A549 (cell line): ENCODE results near the gene MAN1A2. TPM values are rescaled to one million over a fixed set of nuclear protein-coding genes. Genes with fewer than 3 reads are reported as not detected.

Experiments
- ATAC-seq, 2 experiments: fragments of 200-7000 bp in 1 of 2; fragments of >200 bp in 1 of 2; cut with Nextera tagmentation in 1 of 2; cut with Tn5 transposase in 1 of 2; 3 replicates each; pipeline versions ENCODE4 v1.8.0 to v1.9.1; 2018 to 2020; ENCODE audit warnings: mild to moderate bottlenecking in 1 of 2, moderate library complexity in 1 of 2
- CTCF ChIA-PET: fragments of 300-600 bp; sonication (Branson Sonifier 250); formaldehyde crosslinking; extraction: SDS; loops from one replicate; lab custom pipeline; 2021; ENCODE audit warnings: antibody characterized with exemption, inconsistent platforms; lab: Yijun Ruan, JAX
- POLR2A ChIA-PET: fragments of 350-600 bp; formaldehyde crosslinking; extraction: SDS; loops from one replicate; lab custom pipeline; 2021; ENCODE audit warnings: antibody characterized with exemption, inconsistent platforms; lab: Yijun Ruan, JAX
- DNase-seq, 2 experiments: peaks; one replicate each; pipeline versions ENCODE4 v3.0.0 to v3.0.0-alpha.2; 2011 to 2016; ENCODE audit warnings: low read depth in 1 of 2, low spot score in 1 of 2
- FAIRE-seq: peaks from 2 replicates; lab custom pipeline; 2011; peaks lifted over from hg19 to GRCh38; lab: Jason Lieb, UNC
- H3K27ac ChIP-seq, 2 experiments: fragments of >200 bp; sonication (Bioruptor Twin); formaldehyde crosslinking; 3 replicates each; pipeline ENCODE4 v1.5.1; 2016 to 2017
- H3K4me1 ChIP-seq: fragments of >200 bp; sonication (Bioruptor Twin); formaldehyde crosslinking; 3 replicates; pipeline ENCODE4 v1.6.1; 2016
- H3K4me2 ChIP-seq: fragments of >200 bp; sonication (Bioruptor Twin); formaldehyde crosslinking; 3 replicates; pipeline ENCODE4 v1.6.1; 2016
- H3K4me3 ChIP-seq: fragments of >200 bp; sonication (Bioruptor Twin); formaldehyde crosslinking; 3 replicates; pipeline ENCODE4 v1.5.1; 2016
- H3K9me3 ChIP-seq: fragments of >200 bp; sonication (Bioruptor Twin); formaldehyde crosslinking; 3 replicates; pipeline ENCODE4 v1.6.1; 2016
- CBX2 ChIP-seq: fragments of 200-600 bp; sonication (generic); IDR thresholded peaks from 2 replicates; pipeline ENCODE4 v1.6.1; 2016; ENCODE audit warnings: low read depth, mild to moderate bottlenecking, borderline replicate concordance
- CHD2 ChIP-seq: fragments of 150-350 bp; IDR thresholded peaks from 2 replicates; pipeline ENCODE4 v1.6.1; 2014; ENCODE audit warnings: low read length; ENCODE audit not compliant: partially characterized antibody
- CHD4 ChIP-seq: fragments of 200-600 bp; sonication (generic); IDR thresholded peaks from 2 replicates; pipeline ENCODE4 v1.6.1; 2016; ENCODE audit warnings: antibody characterized with exemption, mild to moderate bottlenecking, borderline replicate concordance
- EHF ChIP-seq: fragments of 250-450 bp; sonication (Bioruptor Pico); IDR thresholded peaks from 2 replicates; pipeline ENCODE4 v1.5.0; 2020; ENCODE audit warnings: mild to moderate bottlenecking
- ESRRA ChIP-seq: fragments of 150-350 bp; IDR thresholded peaks from 2 replicates; pipeline ENCODE4 v1.6.1; 2014; ENCODE audit warnings: mild to moderate bottlenecking, low read length, borderline replicate concordance
- FOSB ChIP-seq: fragments of 250-450 bp; sonication (Bioruptor Pico); IDR thresholded peaks from 2 replicates; pipeline ENCODE4 v1.5.0; 2020; ENCODE audit warnings: mild to moderate bottlenecking, moderate library complexity
- FOSL2 ChIP-seq, 2 experiments: fragments of 450-650 bp in 1 of 2; fragments of >200 bp in 1 of 2; sonication (Bioruptor Twin) in 1 of 2; formaldehyde crosslinking; IDR thresholded peaks; 2 replicates each; pipeline versions ENCODE4 v1.5.0 to v1.6.1; 2016 to 2020; ENCODE audit warnings: mild to moderate bottlenecking in 1 of 2, moderate library complexity in 1 of 2
- FOXS1 ChIP-seq: fragments of 250-450 bp; sonication (Bioruptor Pico); IDR thresholded peaks from 2 replicates; pipeline ENCODE4 v1.5.0; 2020; ENCODE audit warnings: mild to moderate bottlenecking, moderate library complexity
- HEYL ChIP-seq: fragments of 250-450 bp; sonication (Bioruptor Pico); IDR thresholded peaks from 2 replicates; pipeline ENCODE4 v1.8.0; 2021; ENCODE audit warnings: mild to moderate bottlenecking, moderate library complexity
- HOXA7 ChIP-seq: fragments of 250-450 bp; sonication (Bioruptor Pico); IDR thresholded peaks from 2 replicates; pipeline ENCODE4 v1.5.0; 2020; ENCODE audit warnings: mild to moderate bottlenecking, moderate library complexity
- HOXB13 ChIP-seq: fragments of 250-450 bp; sonication (Bioruptor Pico); IDR thresholded peaks from 2 replicates; pipeline ENCODE4 v1.5.0; 2020; ENCODE audit warnings: low read depth, mild to moderate bottlenecking, moderate library complexity
- HOXB5 ChIP-seq: fragments of 250-450 bp; sonication (Bioruptor Pico); IDR thresholded peaks from 2 replicates; pipeline ENCODE4 v1.5.0; 2020; ENCODE audit warnings: mild to moderate bottlenecking, moderate library complexity
- MAFK ChIP-seq: fragments of 450-650 bp; IDR thresholded peaks from 2 replicates; pipeline ENCODE4 v1.6.1; 2014; ENCODE audit not compliant: partially characterized antibody
- MAZ ChIP-seq: fragments of 150-350 bp; IDR thresholded peaks from 2 replicates; pipeline ENCODE4 v1.6.1; 2014; ENCODE audit warnings: antibody characterized with exemption, low read depth, low read length, borderline replicate concordance
- NPAS2 ChIP-seq: fragments of 250-450 bp; sonication (Bioruptor Pico); IDR thresholded peaks from 2 replicates; pipeline ENCODE4 v1.8.0; 2022; ENCODE audit warnings: mild to moderate bottlenecking, moderate library complexity, borderline replicate concordance
- NR3C1 ChIP-seq: fragments of >200 bp; sonication (Bioruptor Twin); formaldehyde crosslinking; IDR thresholded peaks from 3 replicates; pipeline ENCODE4 v1.6.1; 2017
- PHF8 ChIP-seq: fragments of 200-600 bp; sonication (generic); IDR thresholded peaks from 2 replicates; pipeline ENCODE4 v1.6.1; 2016; ENCODE audit warnings: low read depth, mild to moderate bottlenecking, antibody characterized with exemption, moderate library complexity, borderline replicate concordance
- POLR2A ChIP-seq: IDR thresholded peaks from 2 replicates; pipeline ENCODE4 v1.6.1; 2012; ENCODE audit warnings: mild to moderate bottlenecking, low read length
- POLR2AphosphoS2 ChIP-seq: conservative IDR thresholded peaks from 2 replicates; pipeline ENCODE4 v1.6.1; 2012; ENCODE audit warnings: low read length, improper control_type of control experiment, inconsistent platforms
- RAD21 ChIP-seq, 2 experiments: fragments of >200 bp in 1 of 2; sonication (Bioruptor Twin) in 1 of 2; formaldehyde crosslinking in 1 of 2; IDR thresholded peaks in 1 of 2; conservative IDR thresholded peaks in 1 of 2; 2 replicates in 1 of 2; 3 replicates in 1 of 2; pipeline ENCODE4 v1.6.1; 2012 to 2018; ENCODE audit warnings: inconsistent platforms in 1 of 2
- RARB ChIP-seq: fragments of 250-450 bp; sonication (Bioruptor Pico); IDR thresholded peaks from 2 replicates; pipeline ENCODE4 v1.8.0; 2021; ENCODE audit warnings: mild to moderate bottlenecking, moderate library complexity
- RCOR1 ChIP-seq: fragments of 150-350 bp; IDR thresholded peaks from 2 replicates; pipeline ENCODE4 v1.6.1; 2014; ENCODE audit warnings: antibody characterized with exemption, low read length, low read depth
- RNF2 ChIP-seq: fragments of 200-600 bp; sonication (generic); IDR thresholded peaks from 2 replicates; pipeline ENCODE4 v1.6.1; 2016; ENCODE audit warnings: low read depth, mild to moderate bottlenecking, antibody characterized with exemption, moderate library complexity, borderline replicate concordance
- SMC3 ChIP-seq: fragments of >200 bp; sonication (Bioruptor Twin); formaldehyde crosslinking; IDR thresholded peaks from 3 replicates; pipeline ENCODE4 v1.6.1; 2018; ENCODE audit warnings: inconsistent platforms
- ZFP36 ChIP-seq: fragments of 450-650 bp; IDR thresholded peaks from 2 replicates; pipeline ENCODE4 v1.6.1; 2014; ENCODE audit warnings: borderline replicate concordance; ENCODE audit not compliant: partially characterized antibody
- ZSCAN20 ChIP-seq: fragments of 250-450 bp; sonication (Bioruptor Pico); IDR thresholded peaks from 2 replicates; pipeline ENCODE4 v1.8.0; 2022; ENCODE audit warnings: mild to moderate bottlenecking, moderate library complexity
- WGBS: methylation state at CpG from one replicate; pipeline ENCODE4 v1.1.6; 2017; ENCODE audit errors: missing lambda C conversion rate; 5-methylcytosine and 5-hydroxymethylcytosine counted together
- polyA plus RNA-seq, 4 experiments: library from polyadenylated mRNA; depleted of rRNA in 3 of 4; stranded (reverse); fragments of >200 nt; fragmentation: RNase III in 1 of 4; extraction: RNeasy Plus Mini Kit Qiagen cat#74134 plus additional on column Dnase treatment in 1 of 4; gene quantifications; 2 replicates in 3 of 4; 3 replicates in 1 of 4; pipeline ENCODE4 v1.2.3, GENCODE V29; 2011 to 2017
- TF ChIP-seq, protein P1 (sequence below): IDR thresholded peaks from 2 replicates; pipeline ENCODE4 v1.6.1; 2012; ENCODE audit warnings: low read depth, borderline replicate concordance
- TF ChIP-seq, protein P2 (sequence below): fragments of 250-450 bp; sonication (Bioruptor Pico); IDR thresholded peaks from 2 replicates; pipeline ENCODE4 v1.5.0; 2020; ENCODE audit warnings: low read depth, mild to moderate bottlenecking, moderate library complexity
- TF ChIP-seq, protein P3 (sequence below): fragments of 450-650 bp; IDR thresholded peaks from 2 replicates; pipeline ENCODE4 v1.6.1; 2014; ENCODE audit warnings: antibody characterized with exemption
- TF ChIP-seq, protein P4 (sequence below): fragments of >200 bp; sonication (Bioruptor Twin); formaldehyde crosslinking; IDR thresholded peaks from 3 replicates; pipeline ENCODE4 v1.5.1; 2016
- TF ChIP-seq, protein P5 (sequence below): fragments of >200 bp; sonication (Bioruptor Twin); formaldehyde crosslinking; IDR thresholded peaks from 3 replicates; pipeline ENCODE4 v1.6.1; 2016

MAN1A2 gene
- polyA plus RNA-seq, 2 of the 4 experiments (the other 2 are of a cell fraction) = 10.2 to 18.7 TPM

- H3K4me3 ChIP-seq = no peak overlapping the region
- H3K27ac ChIP-seq = no peak overlapping the region
- CTCF ChIA-PET = no interaction called here
- no peak overlapping the region for H3K4me2 ChIP-seq
- H3K9me3 ChIP-seq = no peaks in the 10 kb centered on the region
- ATAC-seq = no peak
- no peaks in the 10 kb centered on the region for H3K4me1 ChIP-seq
- no peak for DNase-seq
- FAIRE-seq = no peak
- TF ChIP-seq MAZ = no peak
- TF ChIP-seq HEYL (CRISPR knock-in tag) = no peak
- TF ChIP-seq FOXS1 (CRISPR knock-in tag) = no peak
- TF ChIP-seq HOXA7 = no peak
- no peak for TF ChIP-seq NPAS2 (CRISPR knock-in tag)
- no peak for TF ChIP-seq CHD2
- TF ChIP-seq RNF2 = no peak
- TF ChIP-seq MAFK = no peak
- no peak for TF ChIP-seq FOSB
- TF ChIP-seq, protein P1, sequence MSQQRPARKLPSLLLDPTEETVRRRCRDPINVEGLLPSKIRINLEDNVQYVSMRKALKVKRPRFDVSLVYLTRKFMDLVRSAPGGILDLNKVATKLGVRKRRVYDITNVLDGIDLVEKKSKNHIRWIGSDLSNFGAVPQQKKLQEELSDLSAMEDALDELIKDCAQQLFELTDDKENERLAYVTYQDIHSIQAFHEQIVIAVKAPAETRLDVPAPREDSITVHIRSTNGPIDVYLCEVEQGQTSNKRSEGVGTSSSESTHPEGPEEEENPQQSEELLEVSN = no peak
- TF ChIP-seq HOXB5 = no peak
- no peak for TF ChIP-seq ZFP36
- no peak for TF ChIP-seq PHF8
- TF ChIP-seq, all 56 proteins: peak for 0
- POLR2A ChIA-PET = no interaction called here
Measured at GRCh38 chr1:117396636-117397035, 29.4 kb downstream of the MAN1A2 start.

- DNase-seq = no peak
- CTCF ChIA-PET = no interaction called here
- Histone ChIP-seq H3K4me1 (no peaks in the 10 kb centered on the region), H3K4me3 (no peak overlapping the region), H3K4me2 (no peak overlapping the region), H3K27ac (no peak overlapping the region), H3K9me3 (peaks cover 5% of the 10 kb centered on the region; the same call in 1 of the 3 replicates)
- FAIRE-seq = no peak
- 88% methylated on average over 6 of the region's 6 CpGs for WGBS
- TF ChIP-seq ZSCAN20 (CRISPR knock-in tag) = no peak
- TF ChIP-seq POLR2A = no peak
- TF ChIP-seq POLR2AphosphoS2 = no peak
- no peak for TF ChIP-seq NR3C1
- TF ChIP-seq, protein P2, sequence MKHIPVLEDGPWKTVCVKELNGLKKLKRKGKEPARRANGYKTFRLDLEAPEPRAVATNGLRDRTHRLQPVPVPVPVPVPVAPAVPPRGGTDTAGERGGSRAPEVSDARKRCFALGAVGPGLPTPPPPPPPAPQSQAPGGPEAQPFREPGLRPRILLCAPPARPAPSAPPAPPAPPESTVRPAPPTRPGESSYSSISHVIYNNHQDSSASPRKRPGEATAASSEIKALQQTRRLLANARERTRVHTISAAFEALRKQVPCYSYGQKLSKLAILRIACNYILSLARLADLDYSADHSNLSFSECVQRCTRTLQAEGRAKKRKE (CRISPR knock-in tag) = no peak
- no peak for TF ChIP-seq SMC3
- TF ChIP-seq EHF = no peak
- TF ChIP-seq, protein P3, sequence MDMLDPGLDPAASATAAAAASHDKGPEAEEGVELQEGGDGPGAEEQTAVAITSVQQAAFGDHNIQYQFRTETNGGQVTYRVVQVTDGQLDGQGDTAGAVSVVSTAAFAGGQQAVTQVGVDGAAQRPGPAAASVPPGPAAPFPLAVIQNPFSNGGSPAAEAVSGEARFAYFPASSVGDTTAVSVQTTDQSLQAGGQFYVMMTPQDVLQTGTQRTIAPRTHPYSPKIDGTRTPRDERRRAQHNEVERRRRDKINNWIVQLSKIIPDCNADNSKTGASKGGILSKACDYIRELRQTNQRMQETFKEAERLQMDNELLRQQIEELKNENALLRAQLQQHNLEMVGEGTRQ = no peak
- TF ChIP-seq CHD4 = no peak
- no peak for TF ChIP-seq RARB (CRISPR knock-in tag)
- TF ChIP-seq ESRRA = no peak
- TF ChIP-seq CBX2 = no peak
- no peak for TF ChIP-seq HOXB13 (CRISPR knock-in tag)
- TF ChIP-seq, protein P4, sequence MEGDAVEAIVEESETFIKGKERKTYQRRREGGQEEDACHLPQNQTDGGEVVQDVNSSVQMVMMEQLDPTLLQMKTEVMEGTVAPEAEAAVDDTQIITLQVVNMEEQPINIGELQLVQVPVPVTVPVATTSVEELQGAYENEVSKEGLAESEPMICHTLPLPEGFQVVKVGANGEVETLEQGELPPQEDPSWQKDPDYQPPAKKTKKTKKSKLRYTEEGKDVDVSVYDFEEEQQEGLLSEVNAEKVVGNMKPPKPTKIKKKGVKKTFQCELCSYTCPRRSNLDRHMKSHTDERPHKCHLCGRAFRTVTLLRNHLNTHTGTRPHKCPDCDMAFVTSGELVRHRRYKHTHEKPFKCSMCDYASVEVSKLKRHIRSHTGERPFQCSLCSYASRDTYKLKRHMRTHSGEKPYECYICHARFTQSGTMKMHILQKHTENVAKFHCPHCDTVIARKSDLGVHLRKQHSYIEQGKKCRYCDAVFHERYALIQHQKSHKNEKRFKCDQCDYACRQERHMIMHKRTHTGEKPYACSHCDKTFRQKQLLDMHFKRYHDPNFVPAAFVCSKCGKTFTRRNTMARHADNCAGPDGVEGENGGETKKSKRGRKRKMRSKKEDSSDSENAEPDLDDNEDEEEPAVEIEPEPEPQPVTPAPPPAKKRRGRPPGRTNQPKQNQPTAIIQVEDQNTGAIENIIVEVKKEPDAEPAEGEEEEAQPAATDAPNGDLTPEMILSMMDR = no peak
- TF ChIP-seq, protein P5, sequence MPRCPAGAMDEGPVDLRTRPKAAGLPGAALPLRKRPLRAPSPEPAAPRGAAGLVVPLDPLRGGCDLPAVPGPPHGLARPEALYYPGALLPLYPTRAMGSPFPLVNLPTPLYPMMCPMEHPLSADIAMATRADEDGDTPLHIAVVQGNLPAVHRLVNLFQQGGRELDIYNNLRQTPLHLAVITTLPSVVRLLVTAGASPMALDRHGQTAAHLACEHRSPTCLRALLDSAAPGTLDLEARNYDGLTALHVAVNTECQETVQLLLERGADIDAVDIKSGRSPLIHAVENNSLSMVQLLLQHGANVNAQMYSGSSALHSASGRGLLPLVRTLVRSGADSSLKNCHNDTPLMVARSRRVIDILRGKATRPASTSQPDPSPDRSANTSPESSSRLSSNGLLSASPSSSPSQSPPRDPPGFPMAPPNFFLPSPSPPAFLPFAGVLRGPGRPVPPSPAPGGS = no peak
- no peak for TF ChIP-seq FOSL2 (IDR thresholded peaks at IDR 0.05)
- no peak for TF ChIP-seq FOSL2 (CRISPR knock-in tag; IDR thresholded peaks at IDR 0.05)
- no peak for TF ChIP-seq RCOR1
- TF ChIP-seq RAD21 (conservative IDR thresholded peaks at IDR 0.05 in 1 of 2, IDR thresholded peaks at IDR 0.05 in 1 of 2) = no peak
- POLR2A ChIA-PET = no interaction called here
- ATAC-seq = no peak
Measured at GRCh38 chr1:117398957-117399356, 31.7 kb downstream of the MAN1A2 start.
